ENCODE data around the gene RABAC1. TPM values are rescaled to one million over a fixed set of nuclear protein-coding genes. Genes with fewer than 3 reads are reported as not detected.
"Not testable (repeated sequence)": the region's sequence is repeated elsewhere in the genome, so short reads cannot be mapped to it uniquely, and the experiment has no call there.

RABAC1 gene
- total RNA-seq, 1 experiment from 2014 or later, result 114 TPM

DNA sequence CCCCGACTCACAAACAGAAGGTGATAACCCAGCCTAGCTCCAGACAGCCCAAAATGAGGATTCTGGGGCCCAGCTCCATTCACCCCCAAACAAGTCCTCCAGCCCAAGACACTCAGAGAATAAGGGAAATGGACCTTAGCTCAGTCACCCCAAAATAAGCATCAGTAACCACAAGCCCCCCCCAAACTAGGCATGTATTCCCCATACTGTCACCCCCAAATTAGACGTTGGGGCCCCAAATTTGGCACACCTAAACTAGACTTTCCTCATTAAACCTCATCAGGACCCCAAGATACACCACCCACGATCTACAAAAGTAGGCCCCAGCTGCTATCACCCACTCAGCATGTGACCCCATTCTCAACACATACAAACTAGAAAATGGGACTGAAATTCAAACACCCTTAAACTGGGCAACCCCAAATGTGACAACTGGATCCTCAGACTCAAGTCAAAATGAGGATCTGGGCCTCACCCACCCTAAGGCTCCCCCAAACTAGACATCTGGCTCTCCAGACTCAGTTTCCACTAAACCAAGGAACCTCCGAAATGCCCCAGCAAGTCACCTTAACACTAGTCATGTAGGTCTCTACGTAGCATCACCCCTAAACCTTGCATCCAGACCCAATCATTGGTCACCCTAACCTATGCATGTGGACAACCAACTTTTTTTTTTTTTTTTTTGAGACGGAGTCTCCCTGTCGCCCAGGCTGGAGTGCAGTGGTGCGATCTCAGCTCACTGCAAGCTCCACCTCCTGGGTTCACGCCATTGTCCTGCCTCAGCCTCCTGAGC, 17.5 kb downstream of the RABAC1 start:
- Histone ChIP-seq H3K27me3 (replicated peaks; ENCODE audit: insufficient read depth, low read depth, low read length, poor library complexity) (no peaks in the 10 kb centered on the region), H3K36me3 (ENCODE audit: insufficient read depth, low read length, poor library complexity, severe bottlenecking) (no peaks in the 10 kb centered on the region), H3K27ac (ENCODE audit: low read depth, low read length, poor library complexity, severe bottlenecking) (no peak overlapping the region), H3K4me1 (ENCODE audit: insufficient read depth, low read length, poor library complexity, severe bottlenecking) (peaks cover 11% of the 10 kb centered on the region), H3K4me3 (ENCODE audit: low read depth, low read length, poor library complexity, severe bottlenecking) (no peak overlapping the region), H3K9me3 (ENCODE audit: low read depth, low read length, poor library complexity, severe bottlenecking) (no peaks in the 10 kb centered on the region)
- no TSS peak for BruUV-seq (replicated peaks)
- TF ChIP-seq EZH2 (IDR thresholded peaks at IDR 0.05; ENCODE audit: borderline replicate concordance, low read depth, low read length, poor library complexity, severe bottlenecking), result no peak
- TF ChIP-seq, protein P1, sequence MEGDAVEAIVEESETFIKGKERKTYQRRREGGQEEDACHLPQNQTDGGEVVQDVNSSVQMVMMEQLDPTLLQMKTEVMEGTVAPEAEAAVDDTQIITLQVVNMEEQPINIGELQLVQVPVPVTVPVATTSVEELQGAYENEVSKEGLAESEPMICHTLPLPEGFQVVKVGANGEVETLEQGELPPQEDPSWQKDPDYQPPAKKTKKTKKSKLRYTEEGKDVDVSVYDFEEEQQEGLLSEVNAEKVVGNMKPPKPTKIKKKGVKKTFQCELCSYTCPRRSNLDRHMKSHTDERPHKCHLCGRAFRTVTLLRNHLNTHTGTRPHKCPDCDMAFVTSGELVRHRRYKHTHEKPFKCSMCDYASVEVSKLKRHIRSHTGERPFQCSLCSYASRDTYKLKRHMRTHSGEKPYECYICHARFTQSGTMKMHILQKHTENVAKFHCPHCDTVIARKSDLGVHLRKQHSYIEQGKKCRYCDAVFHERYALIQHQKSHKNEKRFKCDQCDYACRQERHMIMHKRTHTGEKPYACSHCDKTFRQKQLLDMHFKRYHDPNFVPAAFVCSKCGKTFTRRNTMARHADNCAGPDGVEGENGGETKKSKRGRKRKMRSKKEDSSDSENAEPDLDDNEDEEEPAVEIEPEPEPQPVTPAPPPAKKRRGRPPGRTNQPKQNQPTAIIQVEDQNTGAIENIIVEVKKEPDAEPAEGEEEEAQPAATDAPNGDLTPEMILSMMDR (conservative IDR thresholded peaks at IDR 0.05; ENCODE audit: low read depth, low read length), result no peak
- CTCF ChIA-PET, result no interaction called here
- DNase-seq (ENCODE audit: low spot score), result no peak
- intact Hi-C loops (cut with micrococcal nuclease; ENCODE audit: unreplicated experiment), result no loop called here
- POLR2A ChIA-PET (ENCODE audit: low non-redundant PET), result no interaction called here

DNA sequence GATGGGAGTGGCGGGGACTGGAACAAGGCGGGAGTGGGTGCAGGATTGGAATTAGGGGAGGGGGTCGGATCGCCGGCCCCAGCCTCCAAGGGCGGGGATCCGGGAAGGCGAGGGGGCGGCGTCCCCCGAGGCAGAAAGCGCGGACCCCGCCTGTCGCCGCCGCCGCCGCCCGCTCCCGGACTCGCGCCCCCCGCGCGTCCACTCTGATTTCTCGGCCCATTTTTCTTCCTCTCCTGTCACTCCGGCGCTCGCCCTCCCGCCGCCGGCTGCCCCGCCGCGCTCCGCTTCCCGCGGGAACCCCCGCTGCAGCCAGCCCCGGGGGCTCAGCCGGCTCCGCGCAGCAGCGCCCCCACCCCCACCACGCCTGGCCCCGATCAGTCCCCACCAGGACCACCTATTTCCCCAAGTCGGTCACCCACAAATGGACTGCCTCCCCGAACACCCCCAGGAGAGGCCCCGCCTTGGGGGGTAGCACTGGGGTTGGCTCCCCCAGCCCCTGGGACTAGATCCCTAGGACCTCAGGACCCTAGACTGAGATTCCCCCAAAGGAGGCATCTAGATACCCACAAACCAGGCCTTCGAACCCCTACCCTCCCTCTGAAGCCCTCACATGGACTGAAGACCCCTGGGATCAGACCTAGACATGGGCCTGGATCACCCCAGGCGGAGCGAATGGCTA, 18.3 kb downstream of the RABAC1 start:
- Histone ChIP-seq H3K27me3 (replicated peaks; ENCODE audit: insufficient read depth, low read depth, low read length, poor library complexity) (no peaks in the 10 kb centered on the region), H3K27ac (ENCODE audit: low read depth, low read length, poor library complexity, severe bottlenecking) (peak overlapping the region; percentile 65), H3K36me3 (ENCODE audit: insufficient read depth, low read length, poor library complexity, severe bottlenecking) (no peaks in the 10 kb centered on the region), H3K4me1 (ENCODE audit: insufficient read depth, low read length, poor library complexity, severe bottlenecking) (peaks cover 18% of the 10 kb centered on the region), H3K9me3 (ENCODE audit: low read depth, low read length, poor library complexity, severe bottlenecking) (no peaks in the 10 kb centered on the region), H3K4me3 (ENCODE audit: low read depth, low read length, poor library complexity, severe bottlenecking) (peak overlapping the region; percentile 62)
- TF ChIP-seq, protein P1 (conservative IDR thresholded peaks at IDR 0.05; ENCODE audit: low read depth, low read length), result no peak
- no peak for TF ChIP-seq EZH2 (IDR thresholded peaks at IDR 0.05; ENCODE audit: borderline replicate concordance, low read depth, low read length, poor library complexity, severe bottlenecking)
- no TSS peak for BruUV-seq (replicated peaks)
- intact Hi-C loops (cut with micrococcal nuclease; ENCODE audit: unreplicated experiment), result no loop called here
- DNase-seq (ENCODE audit: low spot score), result no peak
- ChIA-PET POLR2A (ENCODE audit: low non-redundant PET) (interaction anchor here (0.6 kb wide), 1 partner anchor 1723 kb away, joined by 12 read pairs; no protein-coding TSS in a partner anchor), CTCF (no interaction called here)

DNA sequence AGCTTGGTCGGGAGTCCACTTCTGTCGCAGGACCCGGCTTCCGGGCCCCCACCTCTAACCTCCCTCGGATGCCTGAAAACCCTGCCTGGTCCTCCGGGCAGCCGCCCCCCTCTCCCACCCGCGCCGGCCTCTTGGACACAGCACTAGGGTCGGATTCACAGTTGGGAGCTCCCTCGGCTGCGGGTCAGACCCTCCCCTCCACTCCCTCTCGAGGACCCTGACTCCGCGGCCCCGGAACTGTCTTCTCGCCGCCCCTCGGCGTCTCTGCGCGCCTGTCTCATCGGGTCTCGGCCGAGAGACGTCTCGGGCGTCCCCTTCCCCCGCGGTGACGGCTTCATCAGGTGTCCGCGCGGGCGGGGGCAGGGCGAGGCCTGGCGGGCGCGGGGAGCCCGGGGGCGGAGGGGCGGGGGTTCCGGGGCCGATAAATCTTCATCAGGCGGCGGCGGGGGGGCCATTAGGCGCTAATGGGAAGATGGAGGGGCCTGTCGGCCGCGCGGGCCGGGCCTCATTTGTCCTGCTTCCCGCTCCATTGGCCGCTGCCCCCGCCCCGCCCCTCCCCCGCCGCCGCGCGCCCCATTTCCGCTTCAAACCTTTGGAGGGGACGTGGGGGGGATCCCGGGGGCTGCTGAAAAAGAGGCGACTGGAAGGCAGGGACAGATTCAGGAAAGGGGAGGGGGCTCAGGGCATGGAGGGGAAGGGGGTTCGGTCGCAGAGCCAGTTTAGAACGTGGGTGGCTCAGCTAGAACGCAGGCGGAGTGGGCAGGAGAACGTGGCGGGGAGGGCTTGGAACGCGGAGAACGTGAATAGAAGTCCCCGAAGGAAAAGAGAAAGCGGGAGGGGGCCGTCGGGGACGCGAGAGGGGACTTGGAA, 19.0 kb downstream of the RABAC1 start:
- Histone ChIP-seq H3K27ac (ENCODE audit: low read depth, low read length, poor library complexity, severe bottlenecking) (peak overlapping the region; percentile 79), H3K9me3 (ENCODE audit: low read depth, low read length, poor library complexity, severe bottlenecking) (no peaks in the 10 kb centered on the region), H3K4me1 (ENCODE audit: insufficient read depth, low read length, poor library complexity, severe bottlenecking) (peaks cover 25% of the 10 kb centered on the region), H3K4me3 (ENCODE audit: low read depth, low read length, poor library complexity, severe bottlenecking) (peak overlapping the region; percentile 62), H3K27me3 (replicated peaks; ENCODE audit: insufficient read depth, low read depth, low read length, poor library complexity) (no peaks in the 10 kb centered on the region), H3K36me3 (ENCODE audit: insufficient read depth, low read length, poor library complexity, severe bottlenecking) (no peaks in the 10 kb centered on the region)
- CTCF ChIA-PET, result interaction anchor here (0.6 kb wide), 1 partner anchor 25 kb away, joined by 8 read pairs; no protein-coding TSS in a partner anchor
- intact Hi-C loops (cut with micrococcal nuclease; ENCODE audit: unreplicated experiment), result no loop called here
- BruUV-seq (replicated peaks), result no TSS peak
- TF ChIP-seq, protein P1 (conservative IDR thresholded peaks at IDR 0.05; ENCODE audit: low read depth, low read length), result no peak
- no peak for TF ChIP-seq EZH2 (IDR thresholded peaks at IDR 0.05; ENCODE audit: borderline replicate concordance, low read depth, low read length, poor library complexity, severe bottlenecking)
- peak; percentile 64 for DNase-seq (ENCODE audit: low spot score)
- POLR2A ChIA-PET (ENCODE audit: low non-redundant PET), result interaction anchor here (0.6 kb wide), 1 partner anchor 1724 kb away, joined by 12 read pairs; no protein-coding TSS in a partner anchor

DNA sequence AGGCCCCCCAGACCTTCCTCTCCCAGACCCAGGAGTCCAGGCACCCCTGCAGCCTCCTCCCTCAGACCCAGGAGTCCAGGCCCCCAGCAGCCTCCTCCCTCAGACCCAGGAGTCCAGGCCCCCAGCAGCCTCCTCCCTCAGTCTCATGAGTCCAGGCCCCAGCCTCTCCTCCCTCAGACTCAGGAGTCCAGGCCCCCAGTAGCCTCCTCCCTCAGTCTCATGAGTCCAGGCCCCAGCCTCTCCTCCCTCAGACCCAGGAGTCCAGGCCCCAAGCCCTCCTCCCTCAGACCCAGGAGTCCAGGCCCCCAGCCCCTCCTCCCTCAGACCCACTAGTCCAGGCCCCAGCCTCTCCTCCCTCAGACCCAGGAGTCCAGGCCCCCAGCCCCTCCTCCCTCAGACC, 19.9 kb downstream of the RABAC1 start:
- intact Hi-C loops (cut with micrococcal nuclease; ENCODE audit: unreplicated experiment); H3K27ac ChIP-seq (ENCODE audit: low read depth, low read length, poor library complexity, severe bottlenecking); DNase-seq (ENCODE audit: low spot score); BruUV-seq (replicated peaks); POLR2A ChIA-PET (ENCODE audit: low non-redundant PET); H3K27me3 ChIP-seq (replicated peaks; ENCODE audit: insufficient read depth, low read depth, low read length, poor library complexity); CTCF ChIA-PET; H3K9me3 ChIP-seq (ENCODE audit: low read depth, low read length, poor library complexity, severe bottlenecking); H3K36me3 ChIP-seq (ENCODE audit: insufficient read depth, low read length, poor library complexity, severe bottlenecking); H3K4me3 ChIP-seq (ENCODE audit: low read depth, low read length, poor library complexity, severe bottlenecking): not testable (repeated sequence)
- peaks cover 34% of the 10 kb centered on the region for H3K4me1 ChIP-seq (ENCODE audit: insufficient read depth, low read length, poor library complexity, severe bottlenecking)
